ENCODE data around the gene MORN1.

The MORN1 gene

DNA sequence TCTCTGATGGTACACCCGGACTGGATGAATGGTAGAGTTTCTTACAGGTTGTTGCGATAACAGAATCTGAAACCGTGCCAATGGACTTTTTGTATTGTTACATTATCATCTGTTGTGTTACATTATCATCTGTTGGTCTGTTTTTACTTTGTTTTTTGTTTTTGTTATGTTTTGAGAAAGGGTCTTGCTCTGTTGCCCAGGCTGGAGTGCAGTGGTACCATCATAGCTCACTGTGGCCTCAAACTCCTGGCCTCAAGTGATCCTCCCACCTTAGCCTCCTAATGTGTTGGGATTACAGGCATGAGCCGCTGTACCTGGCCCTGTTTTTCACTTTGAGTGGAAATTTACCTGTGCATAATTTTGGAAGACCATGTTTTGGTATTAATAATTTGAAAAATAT, 31.2 kb upstream of the MORN1 start:
- no peak for FAIRE-seq
- TF ChIP-seq, protein P1, sequence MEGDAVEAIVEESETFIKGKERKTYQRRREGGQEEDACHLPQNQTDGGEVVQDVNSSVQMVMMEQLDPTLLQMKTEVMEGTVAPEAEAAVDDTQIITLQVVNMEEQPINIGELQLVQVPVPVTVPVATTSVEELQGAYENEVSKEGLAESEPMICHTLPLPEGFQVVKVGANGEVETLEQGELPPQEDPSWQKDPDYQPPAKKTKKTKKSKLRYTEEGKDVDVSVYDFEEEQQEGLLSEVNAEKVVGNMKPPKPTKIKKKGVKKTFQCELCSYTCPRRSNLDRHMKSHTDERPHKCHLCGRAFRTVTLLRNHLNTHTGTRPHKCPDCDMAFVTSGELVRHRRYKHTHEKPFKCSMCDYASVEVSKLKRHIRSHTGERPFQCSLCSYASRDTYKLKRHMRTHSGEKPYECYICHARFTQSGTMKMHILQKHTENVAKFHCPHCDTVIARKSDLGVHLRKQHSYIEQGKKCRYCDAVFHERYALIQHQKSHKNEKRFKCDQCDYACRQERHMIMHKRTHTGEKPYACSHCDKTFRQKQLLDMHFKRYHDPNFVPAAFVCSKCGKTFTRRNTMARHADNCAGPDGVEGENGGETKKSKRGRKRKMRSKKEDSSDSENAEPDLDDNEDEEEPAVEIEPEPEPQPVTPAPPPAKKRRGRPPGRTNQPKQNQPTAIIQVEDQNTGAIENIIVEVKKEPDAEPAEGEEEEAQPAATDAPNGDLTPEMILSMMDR (IDR thresholded peaks at IDR 0.05; ENCODE audit: insufficient read depth, missing control alignments), result no peak
- DNase-seq (ENCODE audit: insufficient read length, low spot score), result no peak

DNA sequence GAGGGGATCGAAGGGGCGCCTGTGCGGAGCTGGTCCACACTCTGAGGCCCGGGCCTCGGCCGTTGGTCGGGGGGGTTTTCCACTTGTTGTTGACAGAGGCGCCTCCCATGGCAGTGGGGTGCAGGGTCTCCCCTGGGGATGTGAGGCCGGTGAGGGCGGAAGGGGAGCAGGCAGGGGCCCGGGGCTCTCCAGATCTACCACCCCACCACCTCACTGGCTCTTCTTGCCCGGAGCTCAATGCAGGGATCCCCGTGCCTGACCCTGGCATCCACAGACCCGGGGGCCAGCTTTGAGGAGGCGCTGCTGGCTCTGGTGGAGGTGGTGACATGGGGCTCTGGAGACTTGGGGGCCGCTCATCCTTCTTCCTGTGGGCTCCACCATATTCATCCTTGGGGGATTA, 28.1 kb upstream of the MORN1 start:
- TF ChIP-seq, protein P1 (IDR thresholded peaks at IDR 0.05; ENCODE audit: insufficient read depth, missing control alignments), result no peak
- FAIRE-seq (no peak), DNase-seq (ENCODE audit: insufficient read length, low spot score) (no peak)

DNA sequence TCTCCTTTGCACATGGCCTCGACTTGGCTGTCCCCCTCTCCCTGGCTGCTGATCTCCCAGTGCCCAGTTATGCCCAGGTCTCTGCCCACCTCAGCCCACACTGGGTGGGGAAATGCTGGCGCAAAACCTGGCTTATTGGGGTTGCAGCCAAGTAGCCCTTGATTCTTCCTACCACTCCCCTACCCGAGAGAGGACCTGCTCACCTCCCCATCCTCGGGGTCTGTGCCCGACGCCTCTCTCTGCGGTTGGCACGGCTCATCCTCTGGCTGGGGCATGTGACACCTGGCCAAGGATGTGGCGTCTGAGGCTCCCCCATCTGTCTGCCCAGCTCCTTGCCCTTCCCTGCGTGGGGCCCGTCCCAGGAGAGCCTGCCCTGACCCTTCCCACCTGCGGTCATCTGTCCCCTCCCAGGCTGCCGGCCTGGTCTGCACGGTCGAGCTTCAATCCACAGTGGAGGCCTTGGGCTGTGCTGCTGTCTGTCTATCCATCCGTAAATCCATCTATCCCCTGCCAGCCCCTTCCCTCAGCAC, 27.5 kb upstream of the MORN1 start:
- DNase-seq (ENCODE audit: insufficient read length, low spot score) (no peak), FAIRE-seq (no peak)
- TF ChIP-seq, protein P1 (IDR thresholded peaks at IDR 0.05; ENCODE audit: insufficient read depth, missing control alignments), result no peak

DNA sequence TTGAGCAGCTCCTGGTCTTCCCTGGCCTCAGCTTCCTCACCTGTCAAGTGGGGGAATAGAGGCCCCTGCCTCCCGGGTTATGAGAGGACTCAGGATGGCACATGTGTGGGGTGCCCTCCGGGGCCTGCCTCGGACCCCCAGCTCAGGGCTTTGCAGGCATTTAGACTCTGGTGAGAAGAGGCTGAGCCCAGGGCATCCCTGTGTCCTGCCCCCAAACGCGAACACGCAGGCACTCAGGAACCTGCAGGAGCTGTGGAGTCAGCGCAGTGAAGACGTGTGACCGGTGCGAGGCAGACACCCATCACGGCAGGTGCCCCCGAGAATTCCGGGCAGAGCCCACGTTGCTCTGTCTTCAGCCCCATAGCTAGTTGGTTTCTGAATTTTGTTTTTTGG, 26.5 kb upstream of the MORN1 start:
- FAIRE-seq, result no peak
- no peak for DNase-seq (ENCODE audit: insufficient read length, low spot score)
- TF ChIP-seq, protein P1 (IDR thresholded peaks at IDR 0.05; ENCODE audit: insufficient read depth, missing control alignments), result no peak

DNA sequence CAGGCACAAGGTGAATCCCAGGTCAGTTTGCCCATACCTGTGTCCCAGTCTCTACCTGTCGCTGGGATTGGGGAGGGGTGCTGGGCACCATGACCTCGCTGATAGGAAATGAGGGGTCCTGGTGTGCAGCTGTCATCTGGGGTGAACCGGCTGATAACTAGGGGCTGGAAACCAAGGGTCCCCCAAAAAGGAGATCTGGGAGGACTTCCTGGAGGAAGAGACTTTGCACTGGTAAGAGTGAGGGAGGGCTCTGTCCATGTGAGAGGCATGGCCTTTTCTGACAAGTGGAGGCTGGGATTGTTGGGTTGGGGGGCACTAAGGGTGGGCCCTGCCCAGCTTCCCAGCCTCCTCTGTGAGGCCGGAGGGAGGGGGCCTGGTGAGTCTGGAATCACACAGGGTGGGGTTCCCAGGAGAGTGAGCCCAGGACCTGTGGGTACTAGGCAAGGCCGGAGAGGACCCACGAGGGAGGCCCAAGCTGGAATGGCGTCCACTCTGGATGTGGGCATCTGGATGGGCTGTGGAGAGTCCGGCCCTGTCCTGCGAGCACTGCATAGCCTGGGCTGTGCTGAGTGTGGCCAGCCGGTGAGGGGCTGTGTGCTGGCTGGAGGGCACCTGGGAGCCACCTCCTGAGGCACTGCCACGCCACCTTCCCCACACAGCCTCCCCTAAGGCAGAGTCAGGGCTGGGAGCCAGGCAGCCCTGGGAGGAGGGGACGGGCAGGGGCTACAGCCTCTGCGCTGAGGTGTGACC, 25.9 kb upstream of the MORN1 start:
- TF ChIP-seq, protein P1 (IDR thresholded peaks at IDR 0.05; ENCODE audit: insufficient read depth, missing control alignments), result no peak
- FAIRE-seq (no peak), DNase-seq (ENCODE audit: insufficient read length, low spot score) (no peak)

DNA sequence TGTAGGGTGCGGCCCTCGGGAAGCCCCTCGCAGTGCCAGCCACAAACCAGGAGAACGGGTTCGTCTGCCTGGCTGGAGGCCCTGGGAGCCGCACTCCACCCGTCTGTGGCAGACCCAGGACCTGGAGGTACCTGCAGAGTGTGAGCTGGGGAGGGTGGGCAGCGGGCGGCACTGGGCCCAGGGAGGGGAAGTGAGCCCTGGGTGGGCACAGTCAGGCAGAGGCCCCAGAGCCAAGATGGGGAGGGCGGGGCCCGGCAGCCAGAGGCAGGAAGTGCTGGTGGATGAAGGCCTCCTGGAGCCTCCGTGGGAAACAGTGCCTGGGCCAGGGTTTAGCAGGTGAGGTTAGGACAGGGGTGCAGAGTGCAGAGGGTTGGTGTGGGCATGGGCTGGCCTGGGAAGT, 25.0 kb upstream of the MORN1 start:
- no peak for FAIRE-seq
- TF ChIP-seq, protein P1 (IDR thresholded peaks at IDR 0.05; ENCODE audit: insufficient read depth, missing control alignments), result no peak
- no peak for DNase-seq (ENCODE audit: insufficient read length, low spot score)

DNA sequence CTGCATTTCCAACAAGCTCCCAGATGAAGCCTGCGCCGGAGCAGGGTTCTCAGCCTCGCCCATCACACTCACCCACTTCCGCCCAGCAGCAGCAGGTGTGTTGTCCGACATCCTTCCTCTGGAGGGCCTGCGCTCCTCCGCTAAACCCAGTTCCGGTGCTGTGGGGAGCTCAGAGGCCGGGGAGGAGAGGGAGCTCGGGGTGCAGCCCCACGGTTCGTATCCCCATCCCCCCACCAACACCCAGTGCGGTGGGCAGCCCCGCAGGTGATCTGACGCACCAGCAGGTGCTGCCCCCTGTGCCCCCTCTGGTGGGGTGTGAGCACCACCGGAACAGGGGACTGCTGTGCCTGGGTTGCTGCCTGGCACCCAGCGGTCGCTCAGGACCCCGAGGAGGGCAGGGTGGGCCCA, 24.5 kb upstream of the MORN1 start:
- TF ChIP-seq, protein P1 (IDR thresholded peaks at IDR 0.05; ENCODE audit: insufficient read depth, missing control alignments), result no peak
- no peak for DNase-seq (ENCODE audit: insufficient read length, low spot score)
- FAIRE-seq, result no peak

All from D721Med (cell line).